Tibial nerve (tissue), 4 donors: Measurements from ENCODE around the gene CA11. TPM values are rescaled to one million over a fixed set of nuclear protein-coding genes. Genes with fewer than 3 reads are reported as not detected.
A peak's percentile ranks its signal among the peaks of the same experiment; 100 is the strongest.

Source experiments
- DNase-seq, 2 donors: peaks; one replicate each; pipeline ENCODE4 v3.0.0-alpha.2; 2019; ENCODE audit warnings: low spot score in 2 of 2
- H3K27ac ChIP-seq, 4 donors: fragments of 200-600 bp; sonication (generic) in 3 of 4; one replicate each; pipeline ENCODE4 v1.5.1; 2017 to 2019; ENCODE audit warnings: mild to moderate bottlenecking in 1 of 4
- H3K27me3 ChIP-seq, 2 donors: fragments of 200-600 bp; sonication (generic) in 1 of 2; one replicate each; pipeline versions ENCODE4 v1.5.1 to v1.6.0; 2017 to 2019
- H3K36me3 ChIP-seq, 3 donors: fragments of 200-600 bp; sonication (generic); one replicate each; pipeline ENCODE4 v1.5.1; 2018 to 2019
- H3K4me1 ChIP-seq, 4 donors: fragments of 200-600 bp; sonication (generic) in 3 of 4; one replicate each; pipeline ENCODE4 v1.5.1; 2017 to 2019
- H3K4me3 ChIP-seq, 4 donors: fragments of 200-600 bp; sonication (generic) in 3 of 4; one replicate each; pipeline ENCODE4 v1.5.1; 2017 to 2019; ENCODE audit warnings: mild to moderate bottlenecking in 1 of 4, moderate library complexity in 1 of 4
- H3K9me3 ChIP-seq, 4 donors: fragments of 200-600 bp; sonication (generic) in 3 of 4; one replicate each; pipeline ENCODE4 v1.5.1; 2017 to 2019
- CTCF ChIP-seq, 5 experiments: fragments of 200-600 bp in 3 of 5; fragments of 450-650 bp in 2 of 5; sonication (generic) in 3 of 5; IDR thresholded peaks; one replicate each; pipeline ENCODE4 v1.5.1; 2016 to 2019; ENCODE audit warnings: antibody characterized with exemption in 5 of 5, mild to moderate bottlenecking in 3 of 5, moderate library complexity in 2 of 5
- EP300 ChIP-seq, 2 donors: sonication (generic); formaldehyde crosslinking; IDR thresholded peaks; one replicate each; pipeline ENCODE4 v1.6.1; 2017; ENCODE audit warnings: antibody characterized with exemption in 2 of 2, mild to moderate bottlenecking in 1 of 2
- POLR2A ChIP-seq, 2 donors: fragments of 450-650 bp; IDR thresholded peaks; one replicate each; pipeline ENCODE4 v1.6.1; 2017; ENCODE audit warnings: antibody characterized with exemption in 2 of 2, mild to moderate bottlenecking in 2 of 2, moderate library complexity in 2 of 2
- WGBS, 2 donors: methylation state at CpG; one replicate each; pipeline ENCODE4 v1.1.5; 2018; 5-methylcytosine and 5-hydroxymethylcytosine counted together
- total RNA-seq, 4 donors: library from RNA; depleted of rRNA; stranded (reverse); fragments of >200 nt; gene quantifications; one replicate each; pipeline ENCODE4 v1.1.0, GENCODE V29; 2016

Gene CA11
- total RNA-seq, 4 donors from 2014 or later, result 3.1 to 5.4 (median 4.0) TPM

GRCh38 chr19:48618916-48619691, 26.9 kb downstream of the CA11 start, which contains the start of the genes RPL18 and SPHK2:
Gene RPL18, minus strand, starts transcription at chr19:48619178. Its CDS starts 35 bp downstream, at chr19:48619143.
Gene SPHK2, plus strand, starts transcription at chr19:48619506. Its CDS starts 1,009 bp downstream, at chr19:48620515.
- Histone ChIP-seq H3K27ac (peak within 1 kb of the TSS; percentile 80 to 96 (median 92)), H3K4me3 (peak within 1 kb of the TSS; percentile 69 to 95 (median 89)), H3K9me3 (no peaks in the 10 kb centered on the region), H3K36me3 (peaks cover 0 to 41% (median 13%) of the 10 kb centered on the region in 3 donors), H3K4me1 (peaks cover 0 to 78% (median 35%) of the 10 kb centered on the region in 4 donors), H3K27me3 (no peaks in the 10 kb centered on the region)
- DNase-seq, result peak; percentile 90 to 95
- TF ChIP-seq EP300 (IDR thresholded peaks at IDR 0.05) (peak; percentile 96 to 97), POLR2A (IDR thresholded peaks at IDR 0.05) (peak; percentile 80 to 91), CTCF (IDR thresholded peaks at IDR 0.05) (peak in 2 of 5 experiments; percentile 7 to 40)
- WGBS, 2 donors, result 0 to 1% methylated on average over 33 to 68 of the region's 69 CpGs

GRCh38 chr19:48618278-48618915, 27.6 kb downstream of the CA11 start:
- WGBS, 2 donors, result 1 to 2% methylated on average over 18 of the region's 18 CpGs
- H3K4me1 ChIP-seq, result peaks cover 0 to 72% (median 30%) of the 10 kb centered on the region in 4 donors
- no peak for DNase-seq
- peak overlapping the region; percentile 47 to 96 (median 90) for H3K27ac ChIP-seq
- H3K36me3 ChIP-seq, result peaks cover 0 to 41% (median 13%) of the 10 kb centered on the region in 3 donors
- H3K9me3 ChIP-seq, result no peaks in the 10 kb centered on the region
- peak overlapping the region; percentile 69 to 95 (median 89) for H3K4me3 ChIP-seq
- TF ChIP-seq POLR2A (IDR thresholded peaks at IDR 0.05) (no peak), CTCF (IDR thresholded peaks at IDR 0.05) (no peak), EP300 (IDR thresholded peaks at IDR 0.05) (no peak)
- H3K27me3 ChIP-seq, result no peaks in the 10 kb centered on the region

- Histone ChIP-seq H3K4me1 (peaks cover 0 to 63% (median 24%) of the 10 kb centered on the region in 4 donors), H3K36me3 (peaks cover 0 to 41% (median 13%) of the 10 kb centered on the region in 3 donors), H3K27me3 (no peaks in the 10 kb centered on the region), H3K9me3 (no peaks in the 10 kb centered on the region), H3K27ac (peak overlapping the region; percentile 47 to 96 (median 90)), H3K4me3 (peak overlapping the region in 3 of 4 donors; percentile 69 to 95 (median 93))
- TF ChIP-seq CTCF (IDR thresholded peaks at IDR 0.05) (no peak), EP300 (IDR thresholded peaks at IDR 0.05) (no peak)
- 65 to 70% methylated on average over 17 to 18 of the region's 18 CpGs for WGBS, 2 donors
- DNase-seq, result no peak
Measured at GRCh38 chr19:48617146-48617937, 28.6 kb downstream of the CA11 start.

- Histone ChIP-seq H3K27me3 (no peaks in the 10 kb centered on the region), H3K4me3 (no peak overlapping the region), H3K27ac (peak overlapping the region in 1 of 4 donors; percentile 22), H3K36me3 (peaks cover 0 to 41% (median 13%) of the 10 kb centered on the region in 3 donors), H3K9me3 (no peaks in the 10 kb centered on the region), H3K4me1 (peaks cover 0 to 61% (median 24%) of the 10 kb centered on the region in 4 donors)
- TF ChIP-seq POLR2A (IDR thresholded peaks at IDR 0.05) (no peak), EP300 (IDR thresholded peaks at IDR 0.05) (no peak), CTCF (IDR thresholded peaks at IDR 0.05) (no peak)
- DNase-seq, result no peak
- WGBS, 2 donors, result 64 to 66% methylated on average over 10 to 12 of the region's 12 CpGs
Measured at GRCh38 chr19:48616491-48617056, 29.4 kb downstream of the CA11 start.
